Activated CD4-positive, alpha-beta T cell treated with anti-CD3 and anti-CD28 coated beads, Interleukin-2, amount 10 ng/mL, durations not matched to agents 24 days and 14 days (primary cell): ENCODE results near the gene STIMATE. TPM values are rescaled to one million over a fixed set of nuclear protein-coding genes. Genes with fewer than 3 reads are reported as not detected.
A peak's percentile ranks its signal among the peaks of the same experiment; 100 is the strongest.

ENCODE experiments used
- DNase-seq: peaks from one replicate; pipeline ENCODE4 v3.0.0; 2022
- H3K27ac Mint-ChIP-seq: one replicate; pipeline ENCODE4 v1.8.0; 2022; ENCODE audit warnings: mild to moderate bottlenecking, mixed read lengths
- H3K27me3 Mint-ChIP-seq: one replicate; pipeline ENCODE4 v1.8.0; 2022; ENCODE audit warnings: mixed read lengths
- H3K36me3 Mint-ChIP-seq: one replicate; pipeline ENCODE4 v1.8.0; 2022; ENCODE audit warnings: low read depth, mild to moderate bottlenecking, mixed read lengths
- H3K4me1 Mint-ChIP-seq: one replicate; pipeline ENCODE4 v1.8.0; 2021; ENCODE audit warnings: mixed read lengths
- H3K4me3 Mint-ChIP-seq: one replicate; pipeline ENCODE4 v1.8.0; 2022; ENCODE audit warnings: mild to moderate bottlenecking, moderate library complexity, mixed read lengths
- H3K9me3 Mint-ChIP-seq: one replicate; pipeline ENCODE4 v1.8.0; 2021; ENCODE audit warnings: mixed read lengths
- intact Hi-C: fragments of 100-400 bp; cut with micrococcal nuclease; formaldehyde crosslinking; loops from one replicate; pipeline ENCODE4 v1.15.1; 2023
- total RNA-seq: library from RNA; stranded (reverse); gene quantifications from 2 replicates; pipeline ENCODE4 v1.2.3, GENCODE V29; 2022

STIMATE gene
- total RNA-seq, 1 donor from 2014 or later, result 13.8 TPM

DNA sequence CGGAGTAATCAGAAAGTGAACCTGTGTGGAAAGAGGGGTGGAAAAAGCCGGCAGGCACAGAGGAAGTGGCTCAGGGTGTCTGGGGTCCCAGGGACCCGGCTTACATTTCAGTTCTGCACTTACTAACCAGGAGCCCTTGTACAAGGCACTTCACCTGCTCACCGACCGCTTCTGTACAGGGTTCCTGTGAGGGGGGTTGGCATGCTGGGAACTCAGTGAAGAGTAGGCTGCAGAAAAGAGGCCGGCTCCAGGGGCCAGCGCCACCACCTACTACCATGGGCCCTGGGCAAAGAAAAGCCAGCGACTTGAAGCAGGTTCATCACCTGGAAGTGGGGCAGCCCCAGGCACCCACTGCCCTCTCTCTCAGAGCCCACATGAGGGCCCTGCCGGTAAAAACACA is 6.2 kb downstream of the STIMATE start:
- Mint-ChIP-seq H3K9me3 (no peaks in the 10 kb centered on the region), H3K4me1 (peaks cover 49% of the 10 kb centered on the region), H3K27ac (peak overlapping the region; percentile 60), H3K27me3 (no peaks in the 10 kb centered on the region), H3K4me3 (peak overlapping the region; percentile 6), H3K36me3 (peaks cover 20% of the 10 kb centered on the region)
- intact Hi-C loops, result loop anchor here (10.0 kb wide), 2 partner anchors 186 to 356 kb away; partner anchors contain the start of genes GLT8D1, NT5DC2, SPCS1 and UQCC5
- DNase-seq, result no peak

DNA sequence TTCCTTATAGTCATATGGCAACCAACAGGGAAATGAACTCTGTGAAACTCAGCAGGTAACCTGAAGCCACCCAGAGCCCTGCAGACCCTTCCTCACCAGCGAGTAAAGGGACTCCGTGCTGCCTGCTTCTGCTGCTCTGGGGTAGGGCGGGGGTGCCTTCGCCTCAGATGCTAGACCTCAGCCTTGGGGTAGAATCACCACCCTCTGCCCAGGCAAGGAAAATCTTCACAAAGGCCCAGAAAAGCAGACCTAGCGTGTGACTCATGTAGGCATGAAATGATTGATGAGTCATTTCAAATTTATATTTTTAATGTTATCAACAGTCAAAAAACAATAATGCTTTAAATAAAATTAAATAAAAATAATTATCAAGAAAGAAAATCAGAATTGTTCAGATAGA is 6.6 kb downstream of the STIMATE start:
- no peak for DNase-seq
- intact Hi-C loops, result loop anchor here (10.0 kb wide), 2 partner anchors 186 to 356 kb away; partner anchors contain the start of genes GLT8D1, NT5DC2, SPCS1 and UQCC5
- Mint-ChIP-seq H3K36me3 (peaks cover 22% of the 10 kb centered on the region), H3K4me3 (no peak overlapping the region), H3K4me1 (peaks cover 45% of the 10 kb centered on the region), H3K27me3 (no peaks in the 10 kb centered on the region), H3K27ac (no peak overlapping the region), H3K9me3 (no peaks in the 10 kb centered on the region)

DNA sequence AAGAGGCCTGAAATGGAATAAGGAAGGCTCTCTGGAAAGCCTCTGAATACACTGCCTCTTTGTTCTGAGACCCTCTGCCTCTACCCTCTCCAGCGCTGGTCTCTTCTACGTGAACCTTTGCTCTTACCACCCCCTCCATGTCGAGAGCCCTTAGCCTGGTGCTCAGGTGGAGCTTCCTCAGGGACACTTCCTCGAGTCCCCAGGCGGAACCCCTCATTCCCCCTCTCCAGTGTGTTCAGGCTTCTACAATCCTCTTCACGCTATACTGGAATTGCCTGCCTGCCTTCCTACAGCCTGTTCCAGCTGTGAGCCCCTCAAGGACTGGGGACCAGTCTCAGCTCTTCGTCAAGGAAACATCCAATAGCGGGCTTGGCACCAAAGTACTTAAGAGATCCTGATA is 7.4 kb downstream of the STIMATE start:
- no peak overlapping the region for H3K4me3 Mint-ChIP-seq
- H3K36me3 Mint-ChIP-seq, result peaks cover 25% of the 10 kb centered on the region
- no peak overlapping the region for H3K27ac Mint-ChIP-seq
- DNase-seq, result no peak
- peaks cover 36% of the 10 kb centered on the region for H3K4me1 Mint-ChIP-seq
- H3K27me3 Mint-ChIP-seq, result no peaks in the 10 kb centered on the region
- intact Hi-C loops, result loop anchor here (10.0 kb wide), 2 partner anchors 185 to 355 kb away; partner anchors contain the start of genes GLT8D1, NT5DC2, SPCS1 and UQCC5
- no peaks in the 10 kb centered on the region for H3K9me3 Mint-ChIP-seq

DNA sequence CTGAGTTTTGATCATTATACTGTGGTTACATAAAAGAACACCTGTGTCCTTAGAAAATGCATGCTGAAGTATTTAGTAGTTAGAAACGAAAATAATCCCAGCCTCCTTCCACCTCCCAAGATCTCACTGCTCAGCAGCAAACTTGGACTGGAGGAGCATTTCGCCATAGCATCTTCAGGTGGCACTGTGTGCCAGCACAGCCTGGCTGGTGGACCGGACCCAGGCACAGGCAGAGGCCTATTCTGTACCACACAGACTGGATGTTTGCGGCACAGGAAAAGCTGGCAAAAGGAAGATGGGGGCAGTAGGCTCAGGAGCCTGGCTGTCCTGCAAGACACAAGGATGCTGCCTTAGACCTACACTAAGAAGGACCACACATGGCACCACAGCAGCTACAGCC is 10.2 kb downstream of the STIMATE start:
- Mint-ChIP-seq H3K27ac (no peak overlapping the region), H3K36me3 (peaks cover 19% of the 10 kb centered on the region), H3K4me1 (peaks cover 18% of the 10 kb centered on the region), H3K27me3 (no peaks in the 10 kb centered on the region), H3K9me3 (no peaks in the 10 kb centered on the region), H3K4me3 (no peak overlapping the region)
- intact Hi-C loops, result no loop called here
- no peak for DNase-seq

DNA sequence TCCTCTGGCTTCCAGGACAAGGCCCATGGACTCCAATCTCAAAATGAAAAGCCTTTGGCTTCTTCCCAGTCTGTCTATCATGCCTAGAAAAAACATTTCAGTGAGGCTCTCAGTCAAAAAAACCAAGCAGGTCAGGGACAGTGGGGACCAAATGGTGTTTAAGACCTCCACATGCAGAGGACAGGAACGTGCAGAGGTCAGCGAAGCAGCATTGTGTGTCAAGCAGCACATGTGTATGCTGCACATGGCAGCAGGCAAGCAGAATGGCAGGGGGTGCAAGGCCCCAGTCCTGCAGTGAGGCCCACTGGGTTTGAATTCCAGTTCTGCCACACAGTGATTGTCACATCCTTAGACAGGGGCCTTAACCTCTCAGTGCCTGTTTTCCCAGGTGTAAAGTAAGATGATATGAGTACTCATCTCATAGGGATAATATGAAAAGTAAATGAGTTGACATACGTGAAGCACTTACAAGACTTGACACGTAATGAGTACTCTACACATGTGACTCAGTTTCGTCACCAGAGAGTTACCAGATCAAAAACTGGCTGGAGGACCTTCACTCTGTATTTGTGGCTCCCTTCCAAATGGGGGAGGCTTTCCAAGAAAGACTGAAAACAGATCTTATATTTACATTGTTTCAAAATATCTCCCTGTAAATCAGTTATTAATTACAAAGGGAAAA is 11.2 kb downstream of the STIMATE start:
- H3K4me1 Mint-ChIP-seq, result peaks cover 14% of the 10 kb centered on the region
- no peak overlapping the region for H3K27ac Mint-ChIP-seq
- H3K27me3 Mint-ChIP-seq, result no peaks in the 10 kb centered on the region
- intact Hi-C loops, result no loop called here
- no peak for DNase-seq
- H3K9me3 Mint-ChIP-seq, result no peaks in the 10 kb centered on the region
- no peak overlapping the region for H3K4me3 Mint-ChIP-seq
- peaks cover 19% of the 10 kb centered on the region for H3K36me3 Mint-ChIP-seq

DNA sequence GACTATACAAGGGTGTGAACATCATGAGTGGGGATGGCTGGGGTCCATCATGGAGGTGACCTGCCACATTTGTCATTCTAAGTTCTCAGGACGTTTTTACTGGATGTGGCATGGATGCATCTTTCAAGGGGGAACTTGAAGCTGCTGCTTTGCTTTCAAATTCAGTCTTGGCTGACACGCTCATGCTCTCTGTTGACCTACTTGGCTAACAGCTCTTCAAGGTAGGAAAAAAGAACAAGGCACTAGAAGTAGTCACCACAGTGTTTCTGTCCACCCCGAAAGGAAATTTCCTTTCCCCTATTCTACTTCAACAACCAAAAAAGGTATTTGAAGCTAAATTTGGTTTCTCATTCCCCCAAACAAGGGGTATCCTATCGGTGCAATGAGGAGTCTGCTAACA is 15.0 kb downstream of the STIMATE start:
- intact Hi-C loops, result no loop called here
- no peak overlapping the region for H3K27ac Mint-ChIP-seq
- no peak overlapping the region for H3K4me3 Mint-ChIP-seq
- H3K36me3 Mint-ChIP-seq, result peaks cover 17% of the 10 kb centered on the region
- DNase-seq, result no peak
- no peaks in the 10 kb centered on the region for H3K9me3 Mint-ChIP-seq
- no peaks in the 10 kb centered on the region for H3K27me3 Mint-ChIP-seq
- H3K4me1 Mint-ChIP-seq, result peaks cover 12% of the 10 kb centered on the region

DNA sequence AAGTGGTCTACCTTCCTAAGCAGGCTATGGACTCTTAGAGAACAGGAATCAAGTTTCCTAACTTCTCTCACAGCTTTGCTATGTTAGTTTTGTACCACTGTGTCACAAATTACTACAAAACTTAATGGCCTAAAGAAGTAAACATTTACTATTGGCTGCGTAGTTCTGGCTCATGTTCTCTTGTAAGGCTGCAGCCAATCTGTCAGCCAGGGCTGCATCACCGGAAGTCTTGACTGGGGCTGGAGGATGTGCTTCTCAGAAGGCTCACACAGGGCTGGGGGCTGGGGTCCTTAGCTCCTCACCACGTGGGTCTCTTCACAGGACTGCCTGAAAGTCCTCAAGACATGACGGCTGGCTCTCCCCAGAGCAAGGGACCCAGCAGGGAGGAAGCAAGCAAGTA is 15.5 kb downstream of the STIMATE start:
- Mint-ChIP-seq H3K4me1 (peaks cover 12% of the 10 kb centered on the region), H3K9me3 (no peaks in the 10 kb centered on the region)
- intact Hi-C loops, result no loop called here

DNA sequence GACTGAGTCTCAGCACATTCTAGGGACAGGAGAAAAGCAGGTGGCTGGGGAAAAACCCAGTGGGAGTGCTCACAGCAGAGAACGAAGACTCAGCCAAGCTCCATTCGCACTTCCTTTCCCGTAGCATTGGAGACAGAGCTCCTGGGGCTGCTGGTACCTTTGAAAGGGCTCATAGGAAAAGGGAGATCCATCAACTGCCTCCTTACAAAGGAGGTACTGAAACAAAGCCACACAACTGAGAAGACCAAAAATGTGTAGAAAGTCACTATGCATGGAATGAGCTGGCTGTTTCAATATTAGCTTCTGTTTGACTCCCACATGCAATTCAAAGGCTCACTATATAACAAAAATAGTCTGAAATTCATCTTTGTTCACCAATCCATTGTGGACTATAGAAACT is 16.9 kb downstream of the STIMATE start:
- intact Hi-C loops, result no loop called here
- no peaks in the 10 kb centered on the region for H3K9me3 Mint-ChIP-seq
- H3K36me3 Mint-ChIP-seq, result peaks cover 10% of the 10 kb centered on the region
- H3K27ac Mint-ChIP-seq, result no peak overlapping the region
- no peaks in the 10 kb centered on the region for H3K27me3 Mint-ChIP-seq
- peaks cover 16% of the 10 kb centered on the region for H3K4me1 Mint-ChIP-seq
- DNase-seq, result no peak
- no peak overlapping the region for H3K4me3 Mint-ChIP-seq

More for the DNA sequence above, 15.5 kb downstream of the STIMATE start:
- H3K36me3 Mint-ChIP-seq, result peaks cover 17% of the 10 kb centered on the region
- no peak overlapping the region for H3K27ac Mint-ChIP-seq
- no peak overlapping the region for H3K4me3 Mint-ChIP-seq
- DNase-seq, result no peak
- H3K27me3 Mint-ChIP-seq, result no peaks in the 10 kb centered on the region

DNA sequence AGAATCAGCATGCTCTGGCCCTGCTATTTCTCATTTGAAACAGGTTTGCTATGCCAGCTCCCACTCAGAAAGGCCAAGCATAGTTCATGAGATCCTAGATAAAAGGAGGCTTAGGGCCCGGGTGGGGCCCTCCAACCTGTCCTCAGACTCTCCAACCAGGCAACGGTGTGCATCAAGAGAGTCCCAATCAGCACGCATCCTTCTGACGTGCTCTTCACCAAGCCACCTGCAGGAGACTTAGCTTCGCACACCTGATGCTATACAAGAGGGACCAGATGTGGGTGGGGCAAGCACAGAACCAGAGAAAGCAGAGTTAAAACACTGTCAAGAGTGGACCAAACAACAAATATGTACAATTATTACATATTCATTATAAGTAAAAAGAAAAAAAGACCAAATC is 17.3 kb downstream of the STIMATE start:
- H3K36me3 Mint-ChIP-seq, result peaks cover 6% of the 10 kb centered on the region
- no peaks in the 10 kb centered on the region for H3K27me3 Mint-ChIP-seq
- no peaks in the 10 kb centered on the region for H3K9me3 Mint-ChIP-seq
- H3K4me1 Mint-ChIP-seq, result peaks cover 20% of the 10 kb centered on the region
- DNase-seq, result no peak
- intact Hi-C loops, result no loop called here
- no peak overlapping the region for H3K4me3 Mint-ChIP-seq
- H3K27ac Mint-ChIP-seq, result no peak overlapping the region

DNA sequence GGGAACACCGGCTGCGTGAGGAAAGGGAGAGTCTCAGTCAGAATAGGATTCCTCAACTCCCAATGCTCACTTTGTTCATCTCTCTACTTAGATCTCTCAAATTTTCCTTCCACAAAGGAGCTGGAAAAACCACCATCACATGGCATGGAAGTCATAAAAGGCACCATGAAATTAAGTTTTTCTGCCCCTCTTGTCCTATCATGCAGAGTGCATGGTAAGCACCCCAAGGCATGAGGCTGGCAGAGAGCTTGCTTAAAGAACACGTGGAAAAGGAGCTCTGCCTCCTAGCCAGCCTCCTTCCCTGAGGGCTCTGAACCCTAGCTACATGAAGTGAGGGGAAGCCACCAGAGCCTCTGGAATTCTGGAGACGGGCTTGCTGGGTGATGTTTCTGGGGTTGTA is 17.8 kb downstream of the STIMATE start:
- H3K27me3 Mint-ChIP-seq, result no peaks in the 10 kb centered on the region
- no peak overlapping the region for H3K4me3 Mint-ChIP-seq
- intact Hi-C loops, result no loop called here
- peaks cover 24% of the 10 kb centered on the region for H3K4me1 Mint-ChIP-seq
- no peak overlapping the region for H3K27ac Mint-ChIP-seq
- H3K36me3 Mint-ChIP-seq, result peaks cover 1% of the 10 kb centered on the region
- DNase-seq, result no peak
- no peaks in the 10 kb centered on the region for H3K9me3 Mint-ChIP-seq

DNA sequence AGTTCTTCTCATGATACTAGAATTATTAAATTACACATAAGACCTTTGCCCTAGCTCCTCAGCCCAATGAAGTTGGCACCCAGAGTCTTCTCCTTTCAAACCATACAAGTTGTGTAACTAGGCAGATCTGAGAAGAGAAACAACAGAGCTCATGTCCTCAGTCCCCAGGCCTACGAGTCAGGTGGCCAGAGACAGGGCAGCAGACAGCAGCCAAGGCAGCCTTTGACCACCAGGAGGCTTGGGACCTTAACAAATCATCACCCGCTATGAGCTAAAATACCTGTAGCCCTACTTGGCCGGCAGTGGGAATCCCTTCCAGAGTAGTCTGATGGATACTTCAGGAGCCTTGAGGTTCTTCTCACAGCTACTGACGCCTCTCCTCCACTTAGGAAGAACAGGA is 18.3 kb downstream of the STIMATE start:
- Mint-ChIP-seq H3K36me3 (no peaks in the 10 kb centered on the region), H3K27ac (peak overlapping the region; percentile 22), H3K27me3 (no peaks in the 10 kb centered on the region), H3K9me3 (no peaks in the 10 kb centered on the region), H3K4me3 (no peak overlapping the region), H3K4me1 (peaks cover 28% of the 10 kb centered on the region)
- intact Hi-C loops, result no loop called here
- no peak for DNase-seq

DNA sequence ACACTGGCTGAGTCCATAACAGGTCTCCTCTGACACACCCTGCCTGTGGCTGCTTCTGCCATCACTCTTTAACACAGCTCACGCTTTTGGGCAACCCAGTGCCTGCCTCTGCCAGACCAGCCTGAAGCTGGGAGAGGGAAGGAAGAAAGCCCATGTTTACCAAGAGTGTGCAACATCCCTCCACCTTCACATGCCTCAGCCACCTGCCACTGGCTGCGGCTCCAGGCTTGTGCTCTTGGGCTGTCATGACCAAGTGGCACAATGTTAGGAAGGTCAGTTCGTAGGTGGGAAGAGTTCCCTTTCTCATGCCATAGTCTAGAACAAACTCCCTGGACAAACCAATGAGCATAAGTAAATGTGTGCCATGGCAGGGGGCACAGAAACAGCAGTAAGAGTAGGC is 20.3 kb downstream of the STIMATE start:
- Mint-ChIP-seq H3K36me3 (no peaks in the 10 kb centered on the region), H3K27me3 (no peaks in the 10 kb centered on the region), H3K4me3 (no peak overlapping the region), H3K27ac (no peak overlapping the region), H3K9me3 (no peaks in the 10 kb centered on the region), H3K4me1 (peaks cover 30% of the 10 kb centered on the region)
- no peak for DNase-seq
- intact Hi-C loops, result no loop called here

DNA sequence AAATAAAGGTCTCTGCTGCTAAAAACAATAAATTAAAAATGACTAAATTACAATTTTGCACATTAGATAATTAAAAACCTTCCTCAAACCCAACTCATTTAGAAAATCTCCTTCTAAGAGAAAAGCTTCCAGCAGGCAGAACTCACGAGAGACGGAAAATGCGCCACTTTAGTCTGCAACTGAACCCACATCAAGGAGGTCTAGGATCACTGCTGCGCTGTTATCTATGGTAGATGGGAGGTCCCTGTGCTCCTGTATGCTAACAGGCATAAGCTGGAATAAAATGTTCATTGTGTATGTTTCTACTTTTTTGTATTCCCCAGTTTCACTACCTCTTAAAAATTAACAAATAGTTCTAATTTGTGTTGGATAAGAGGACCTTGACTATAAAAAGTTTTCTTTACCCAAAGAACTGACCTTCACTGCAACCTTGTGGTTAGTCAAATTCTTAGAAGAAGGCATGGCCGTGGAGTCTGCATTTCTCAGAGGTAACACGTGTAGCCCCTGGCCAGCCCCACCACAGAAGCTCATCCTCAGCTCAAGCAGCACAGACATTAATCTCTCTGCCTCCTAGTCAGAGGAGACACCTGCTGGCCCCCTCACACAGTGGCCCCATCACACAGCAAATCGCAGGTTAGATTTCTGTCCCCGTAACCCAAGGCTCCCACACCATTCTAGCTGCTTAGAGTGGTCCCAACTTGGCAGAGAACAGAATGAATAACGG is 22.3 kb downstream of the STIMATE start:
- H3K36me3 Mint-ChIP-seq, result no peaks in the 10 kb centered on the region
- no peak for DNase-seq
- H3K27ac Mint-ChIP-seq, result no peak overlapping the region
- H3K4me3 Mint-ChIP-seq, result peak overlapping the region; percentile 20
- no peaks in the 10 kb centered on the region for H3K27me3 Mint-ChIP-seq
- H3K9me3 Mint-ChIP-seq, result no peaks in the 10 kb centered on the region
- intact Hi-C loops, result loop anchor here (2.0 kb wide), 1 partner anchor 18 kb away; no protein-coding TSS in a partner anchor
- H3K4me1 Mint-ChIP-seq, result peaks cover 23% of the 10 kb centered on the region

DNA sequence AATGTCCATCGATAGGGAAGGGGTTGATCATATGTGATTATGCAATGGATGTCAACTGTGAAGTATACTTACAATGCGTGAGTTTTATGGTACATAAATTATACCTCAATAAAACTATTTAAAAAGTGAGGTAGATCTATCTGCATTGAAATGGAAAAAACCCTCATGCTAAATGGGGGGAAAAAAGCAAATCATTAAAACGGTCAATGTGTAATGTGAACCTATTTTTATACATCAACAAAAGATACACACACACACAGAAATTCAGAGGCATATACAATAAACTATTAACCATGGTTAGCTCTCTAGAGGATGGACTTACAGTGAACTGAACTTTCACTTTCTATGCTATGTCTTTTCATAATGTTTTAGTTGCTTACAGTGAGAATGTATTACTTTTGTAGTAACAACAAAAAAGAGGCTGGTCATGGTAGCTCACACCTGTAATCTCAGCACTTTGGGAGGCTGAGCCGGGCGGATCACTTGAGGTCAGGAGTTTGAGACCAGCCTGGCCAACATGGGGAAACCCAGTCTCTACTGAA is 23.1 kb downstream of the STIMATE start:
- no peaks in the 10 kb centered on the region for H3K36me3 Mint-ChIP-seq
- peaks cover 23% of the 10 kb centered on the region for H3K4me1 Mint-ChIP-seq
- H3K9me3 Mint-ChIP-seq, result no peaks in the 10 kb centered on the region
- intact Hi-C loops, result loop anchor here (2.0 kb wide), 1 partner anchor 19 kb away; no protein-coding TSS in a partner anchor
- no peaks in the 10 kb centered on the region for H3K27me3 Mint-ChIP-seq
- H3K27ac Mint-ChIP-seq, result no peak overlapping the region
- no peak for DNase-seq
- no peak overlapping the region for H3K4me3 Mint-ChIP-seq
